K562 (cell line): ENCODE measurements around the gene TMCC1. TPM values are rescaled to one million over a fixed set of nuclear protein-coding genes. Genes with fewer than 3 reads are reported as not detected.

Experiments used
- ATAC-seq: fragments of 200-7000 bp; cut with Tn5 transposase; 3 replicates; pipeline ENCODE4 v1.9.1; 2020; ENCODE audit warnings: moderate library complexity
- BruUV-seq: library from RNA; stranded (reverse); fragments of 400-500 nt; replicated peaks from 2 replicates; lab custom pipeline; 2021; lab: Mats Ljungman, UMichigan
- CTCF ChIA-PET: fragments of 300-600 bp; formaldehyde crosslinking; extraction: SDS; loops from one replicate; lab custom pipeline; 2021; ENCODE audit warnings: low intra/inter-chr PET ratio; lab: Yijun Ruan, JAX
- POLR2A ChIA-PET: fragments of 300-600, 350-650 bp; sonication (Branson Sonifier 250); formaldehyde crosslinking; extraction: SDS; loops from one replicate; lab custom pipeline; 2021; ENCODE audit warnings: antibody characterized with exemption, inconsistent platforms; lab: Yijun Ruan, JAX
- DNase-seq, 4 experiments: peaks; one replicate each; pipeline versions ENCODE4 v3.0.0 to v3.0.0-alpha.2; 2011 to 2018; ENCODE audit warnings: low spot score in 3 of 4, mixed read lengths in 3 of 4; ENCODE audit errors: extremely low read depth in 1 of 4
- FAIRE-seq: peaks from 2 replicates; lab custom pipeline; 2011; peaks lifted over from hg19 to GRCh38; lab: Jason Lieb, UNC
- H2AFZ ChIP-seq: 2 replicates; pipeline ENCODE4 v1.6.0; 2011; ENCODE audit warnings: low read depth, low read length, control low read depth, inconsistent platforms
- H3K27ac ChIP-seq: fragments of 200-600 bp; 3 replicates; pipeline ENCODE4 v1.8.0; 2011; ENCODE audit warnings: low read depth, mild to moderate bottlenecking, control low read depth, inconsistent platforms, low read length, moderate library complexity, mixed read lengths; ENCODE audit errors: extremely low read depth
- H3K27me3 ChIP-seq, 2 experiments: fragments of 300-600 bp in 1 of 2; 2 replicates in 1 of 2; 3 replicates in 1 of 2; pipeline versions ENCODE4 v1.6.0 to v1.8.0; 2011; ENCODE audit warnings: inconsistent platforms in 2 of 2, low read length in 2 of 2, mild to moderate bottlenecking in 1 of 2, mixed read lengths in 1 of 2, moderate library complexity in 1 of 2; ENCODE audit not compliant: control insufficient read depth in 2 of 2, insufficient read depth in 2 of 2
- H3K36me3 ChIP-seq: fragments of 300-600 bp; 3 replicates; pipeline ENCODE4 v1.8.0; 2011; ENCODE audit warnings: mild to moderate bottlenecking, low read length, inconsistent platforms; ENCODE audit not compliant: control insufficient read depth, insufficient read depth
- H3K4me1 ChIP-seq, 2 experiments: fragments of 200-600 bp in 1 of 2; replicated peaks in 1 of 2; 2 replicates in 1 of 2; 3 replicates in 1 of 2; pipeline versions ENCODE4 v1.5.1 to v1.8.0; 2011; ENCODE audit warnings: inconsistent platforms in 2 of 2, low read length in 2 of 2, mild to moderate bottlenecking in 1 of 2, mixed read lengths in 1 of 2, moderate library complexity in 1 of 2; ENCODE audit not compliant: control insufficient read depth in 2 of 2, insufficient read depth in 2 of 2
- H3K4me2 ChIP-seq: 2 replicates; pipeline ENCODE4 v1.6.1; 2011; ENCODE audit warnings: low read length, control low read depth, inconsistent platforms, mixed read lengths; ENCODE audit not compliant: insufficient read depth
- H3K4me3 ChIP-seq: fragments of 200-600 bp; sonication (generic), shearing (Covaris generic); 2 replicates; pipeline ENCODE4 v1.5.1; 2016; ENCODE audit warnings: control low read depth, inconsistent platforms
- H3K79me2 ChIP-seq: fragments of 200-600 bp; 3 replicates; pipeline ENCODE4 v1.8.0; 2011; ENCODE audit warnings: low read length, inconsistent platforms; ENCODE audit not compliant: control insufficient read depth, insufficient read depth
- H3K9ac ChIP-seq, 2 experiments: 2 replicates each; pipeline versions ENCODE4 v1.6.0 to v1.6.1; 2011; ENCODE audit warnings: low read depth in 2 of 2, low read length in 2 of 2, control low read depth in 1 of 2, inconsistent platforms in 1 of 2, mild to moderate bottlenecking in 1 of 2, mixed read lengths in 1 of 2; ENCODE audit not compliant: insufficient read depth in 1 of 2
- H3K9me1 ChIP-seq: one replicate; pipeline ENCODE4 v1.6.0; 2011; ENCODE audit warnings: inconsistent platforms, mild to moderate bottlenecking, low read length, moderate library complexity; ENCODE audit not compliant: control insufficient read depth, insufficient read depth
- H3K9me3 ChIP-seq: replicated peaks from 2 replicates; pipeline ENCODE4 v1.5.1; 2011; ENCODE audit warnings: low read depth, low read length, inconsistent platforms; ENCODE audit not compliant: control insufficient read depth, insufficient read depth
- H4K20me1 ChIP-seq: replicated peaks from 2 replicates; pipeline ENCODE4 v1.6.1; 2011; ENCODE audit warnings: low read length, inconsistent platforms, mixed read lengths; ENCODE audit not compliant: control insufficient read depth, insufficient read depth
- KLF1 ChIP-seq: fragments of 450-650 bp; IDR thresholded peaks from 2 replicates; pipeline ENCODE4 v1.6.1; 2016; ENCODE audit warnings: missing genetic modification characterization, missing compliant biosample characterization
- MTA3 ChIP-seq: fragments of 450-650 bp; formaldehyde crosslinking; IDR thresholded peaks from 2 replicates; pipeline ENCODE4 v1.6.1; 2017; ENCODE audit warnings: mild to moderate bottlenecking, borderline replicate concordance
- RFX5 ChIP-seq: IDR thresholded peaks from 2 replicates; pipeline ENCODE4 v1.6.1; 2011; ENCODE audit warnings: low read depth, mild to moderate bottlenecking, improper control_type of control experiment, low read length
- ZNF134 ChIP-seq: fragments of 250-450 bp; sonication (Bioruptor Pico); conservative IDR thresholded peaks from 2 replicates; pipeline ENCODE4 v1.4.0; 2020
- ZNF586 ChIP-seq: fragments of 450-650 bp; formaldehyde crosslinking; conservative IDR thresholded peaks from 2 replicates; pipeline ENCODE4 v1.4.0; 2020; ENCODE audit warnings: mild to moderate bottlenecking, moderate library complexity
- WGBS: fragments of 100-300 bp; shearing (Covaris generic); methylation state at CpG from one replicate; pipeline ENCODE4 v1.1.6; 2016; ENCODE audit warnings: low coverage, mixed read lengths; ENCODE audit not compliant: insufficient coverage; ENCODE audit errors: missing lambda C conversion rate; 5-methylcytosine and 5-hydroxymethylcytosine counted together
- in situ Hi-C: fragments of 300-500 bp; cut with MboI; formaldehyde crosslinking; loops from 4 replicates; pipeline ENCODE4 v1.15.0; 2018; ENCODE audit warnings: inconsistent platforms, mixed read lengths
- intact Hi-C: fragments of 100-400 bp; cut with micrococcal nuclease; formaldehyde crosslinking; loops from 2 replicates; pipeline ENCODE4 v1.14.2; 2022
- polyA plus RNA-seq, 8 experiments: library from polyadenylated mRNA; depleted of rRNA in 4 of 8; stranded (reverse) in 5 of 8; unstranded in 3 of 8; fragments of >200 nt; fragmentation: Nextera tagmentation in 2 of 8; fragmentation: Illumina TruSeq in 1 of 8; extraction: Ambion mirVana in 2 of 8; extraction: Trizol in 1 of 8; gene quantifications; 2 replicates each; pipeline versions ENCODE4 v1.2.1 to v1.2.3, GENCODE V29; 2011 to 2014; ENCODE audit warnings: inconsistent platforms in 1 of 8, missing spikeins in 1 of 8
- total RNA-seq, 7 experiments: library from RNA; depleted of rRNA in 6 of 7; stranded (reverse); fragments of >200 nt in 6 of 7; fragmentation: Illumina TruSeq in 2 of 7; extraction: Trizol in 2 of 7; gene quantifications; 2 replicates each; pipeline versions ENCODE4 v1.2.1 to v1.2.3, GENCODE V29; 2011 to 2021; ENCODE audit warnings: low replicate concordance in 1 of 7
- TF ChIP-seq, protein P1 (sequence below): fragments of 450-650 bp; IDR thresholded peaks from one replicate; pipeline ENCODE4 v1.6.1; 2018; ENCODE audit warnings: mild to moderate bottlenecking, moderate library complexity; ENCODE audit not compliant: partially characterized antibody
- TF ChIP-seq, protein P2 (sequence below): sonication (generic); formaldehyde crosslinking; IDR thresholded peaks from 2 replicates; pipeline ENCODE4 v1.8.0; 2022; ENCODE audit warnings: mild to moderate bottlenecking, missing genetic modification reagents, borderline replicate concordance

The TMCC1 gene
- total and polyA plus RNA-seq, 9 of the 15 experiments (the other 6 are each of a cell fraction or from before 2014, with no cell fraction given) = 0.89 to 8.7 (median 4.0) TPM

DNA sequence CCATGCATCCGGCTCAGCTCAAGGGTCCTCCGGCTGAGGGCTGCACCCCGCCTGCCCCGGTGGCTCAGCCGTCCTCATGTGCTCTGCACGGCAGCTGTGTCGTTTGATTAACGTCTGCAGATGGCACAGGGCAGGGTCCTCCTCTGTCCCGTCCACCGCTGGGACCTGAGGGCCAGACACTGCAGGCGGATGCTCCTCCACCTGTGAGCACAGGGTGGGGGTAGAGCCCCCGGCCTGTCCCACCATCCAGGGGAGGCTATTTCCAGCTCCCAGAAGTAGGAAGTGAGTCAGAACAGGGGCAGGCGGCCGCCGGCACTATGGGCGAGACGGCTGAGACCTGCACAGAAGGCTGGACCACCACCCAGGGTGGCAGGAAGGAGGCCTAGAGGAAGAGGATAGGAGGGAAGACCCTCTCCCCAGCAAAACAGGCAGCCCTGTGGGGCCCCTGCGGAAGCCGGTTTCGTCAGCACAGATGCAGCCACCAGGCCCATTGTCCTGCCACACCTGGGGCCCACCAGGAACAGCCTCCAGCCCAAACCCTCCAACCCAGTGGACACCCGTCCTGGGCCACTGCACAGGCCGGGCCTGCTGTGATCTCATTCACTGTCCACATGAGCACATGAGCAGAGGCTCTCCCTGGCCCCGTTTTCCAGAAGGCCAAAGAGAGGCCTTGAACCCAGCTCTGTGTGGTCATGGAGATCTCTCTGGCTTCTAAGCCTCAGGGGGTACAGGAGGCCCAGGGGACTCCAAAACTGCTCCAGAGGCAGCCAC is 274.4 kb downstream of the TMCC1 start:
- Histone ChIP-seq H4K20me1 (no peaks in the 10 kb centered on the region), H3K27ac (no peak overlapping the region), H3K4me2 (no peak overlapping the region), H3K79me2 (no peaks in the 10 kb centered on the region), H3K9me3 (no peaks in the 10 kb centered on the region), H3K27me3 (no peaks in the 10 kb centered on the region), H3K4me3 (no peak overlapping the region), H2AFZ (no peak overlapping the region), H3K9ac (no peak overlapping the region; a peak in 1 of 4 replicates), H3K9me1 (no peaks in the 10 kb centered on the region), H3K36me3 (no peaks in the 10 kb centered on the region), H3K4me1 (peaks cover 10 to 56% of the 10 kb centered on the region in 2 experiments; a peak in 4 of 5 replicates)
- 68% methylated on average over 13 of the region's 23 CpGs for WGBS
- in situ Hi-C loops = no loop called here
- ChIA-PET POLR2A (interaction anchor here (0.6 kb wide), 1 partner anchor 1033 kb away, joined by 3 read pairs; no protein-coding TSS in a partner anchor), CTCF (no interaction called here)
- no peak for DNase-seq
- no TSS peak for BruUV-seq
- FAIRE-seq = no peak
- no peak for ATAC-seq
- intact Hi-C loops = no loop called here
- no peak for TF ChIP-seq ZNF134 (CRISPR knock-in tag)
- TF ChIP-seq, protein P1, sequence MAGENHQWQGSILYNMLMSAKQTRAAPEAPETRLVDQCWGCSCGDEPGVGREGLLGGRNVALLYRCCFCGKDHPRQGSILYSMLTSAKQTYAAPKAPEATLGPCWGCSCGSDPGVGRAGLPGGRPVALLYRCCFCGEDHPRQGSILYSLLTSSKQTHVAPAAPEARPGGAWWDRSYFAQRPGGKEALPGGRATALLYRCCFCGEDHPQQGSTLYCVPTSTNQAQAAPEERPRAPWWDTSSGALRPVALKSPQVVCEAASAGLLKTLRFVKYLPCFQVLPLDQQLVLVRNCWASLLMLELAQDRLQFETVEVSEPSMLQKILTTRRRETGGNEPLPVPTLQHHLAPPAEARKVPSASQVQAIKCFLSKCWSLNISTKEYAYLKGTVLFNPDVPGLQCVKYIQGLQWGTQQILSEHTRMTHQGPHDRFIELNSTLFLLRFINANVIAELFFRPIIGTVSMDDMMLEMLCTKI = no peak
- TF ChIP-seq KLF1 (tag) = no peak
- TF ChIP-seq RFX5 = no peak
- no peak for TF ChIP-seq ZNF586 (CRISPR knock-in tag)
- TF ChIP-seq, protein P2, sequence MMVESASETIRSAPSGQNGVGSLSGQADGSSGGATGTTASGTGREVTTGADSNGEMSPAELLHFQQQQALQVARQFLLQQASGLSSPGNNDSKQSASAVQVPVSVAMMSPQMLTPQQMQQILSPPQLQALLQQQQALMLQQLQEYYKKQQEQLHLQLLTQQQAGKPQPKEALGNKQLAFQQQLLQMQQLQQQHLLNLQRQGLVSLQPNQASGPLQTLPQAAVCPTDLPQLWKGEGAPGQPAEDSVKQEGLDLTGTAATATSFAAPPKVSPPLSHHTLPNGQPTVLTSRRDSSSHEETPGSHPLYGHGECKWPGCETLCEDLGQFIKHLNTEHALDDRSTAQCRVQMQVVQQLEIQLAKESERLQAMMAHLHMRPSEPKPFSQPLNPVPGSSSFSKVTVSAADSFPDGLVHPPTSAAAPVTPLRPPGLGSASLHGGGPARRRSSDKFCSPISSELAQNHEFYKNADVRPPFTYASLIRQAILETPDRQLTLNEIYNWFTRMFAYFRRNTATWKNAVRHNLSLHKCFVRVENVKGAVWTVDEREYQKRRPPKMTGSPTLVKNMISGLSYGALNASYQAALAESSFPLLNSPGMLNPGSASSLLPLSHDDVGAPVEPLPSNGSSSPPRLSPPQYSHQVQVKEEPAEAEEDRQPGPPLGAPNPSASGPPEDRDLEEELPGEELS (CRISPR knock-in tag) = no peak
- no peak for TF ChIP-seq MTA3
